HCT116 (cell line): ENCODE data around the gene KCNJ16. TPM values are rescaled to one million over a fixed set of nuclear protein-coding genes. Genes with fewer than 3 reads are reported as not detected.

Source experiments
- ATAC-seq: fragments of 200-7000 bp; cut with Tn5 transposase; 2 replicates; pipeline ENCODE4 v1.9.1; 2020; ENCODE audit warnings: mild to moderate bottlenecking, moderate library complexity
- BruUV-seq: library from RNA; stranded (reverse); fragments of 400-500 nt; replicated peaks from 2 replicates; lab custom pipeline; 2021; lab: Mats Ljungman, UMichigan
- CTCF ChIA-PET: fragments of 300-600 bp; sonication (Branson Sonifier 250); formaldehyde crosslinking; loops from one replicate; lab custom pipeline; 2021; ENCODE audit warnings: antibody characterized with exemption; lab: Charles Lee
- POLR2A ChIA-PET: fragments of 300-600, 350-600 bp; sonication (Branson Sonifier 250); formaldehyde crosslinking; loops from one replicate; lab custom pipeline; 2021; ENCODE audit warnings: antibody characterized with exemption; lab: Charles Lee
- RAD21 ChIA-PET, 2 experiments: fragments of 300-600 bp; sonication (Branson Sonifier 250); formaldehyde crosslinking; loops; one replicate each; lab custom pipeline; 2023; ENCODE audit warnings: low total read pairs in 2 of 2; ENCODE audit not compliant: uncharacterized antibody in 2 of 2, unreplicated experiment in 2 of 2, low non-redundant PET in 1 of 2; lab: Charles Lee
- DNase-seq: peaks from one replicate; pipeline ENCODE4 v3.0.0-alpha.2; 2010; ENCODE audit warnings: low read depth, low spot score
- H2AFZ ChIP-seq: fragments of 200-600 bp; shearing (Covaris generic), sonication (generic); 2 replicates; pipeline ENCODE4 v1.6.1; 2017; ENCODE audit warnings: low read depth, mixed run types, mixed read lengths, antibody characterized with exemption, low read length; ENCODE audit not compliant: poor library complexity, severe bottlenecking
- H3K27ac ChIP-seq: 2 replicates; pipeline ENCODE4 v1.5.1; 2012; ENCODE audit warnings: low read depth, low read length
- H3K27me3 ChIP-seq: fragments of 200-600 bp; sonication (generic); 2 replicates; pipeline ENCODE4 v1.6.1; 2016; ENCODE audit warnings: mixed run types, low read length, mixed read lengths; ENCODE audit not compliant: insufficient read depth
- H3K36me3 ChIP-seq, 2 experiments: fragments of 200-500 bp in 1 of 2; fragments of 200-600 bp in 1 of 2; sonication (Bioruptor generic) in 1 of 2; sonication (generic) in 1 of 2; 2 replicates each; pipeline versions ENCODE4 v1.5.1 to v1.6.1; 2014 to 2016; ENCODE audit warnings: low read length in 2 of 2, inconsistent platforms in 1 of 2, mixed read lengths in 1 of 2, mixed run types in 1 of 2; ENCODE audit not compliant: insufficient read depth in 2 of 2, control insufficient read depth in 1 of 2
- H3K4me1 ChIP-seq, 2 experiments: fragments of 200-600 bp in 1 of 2; sonication (generic) in 1 of 2; 2 replicates each; pipeline versions ENCODE4 v1.5.1 to v1.6.1; 2012 to 2017; ENCODE audit warnings: low read length in 2 of 2, inconsistent platforms in 1 of 2, mild to moderate bottlenecking in 1 of 2, mixed read lengths in 1 of 2, mixed run types in 1 of 2, moderate library complexity in 1 of 2; ENCODE audit not compliant: insufficient read depth in 2 of 2, control insufficient read depth in 1 of 2
- H3K4me2 ChIP-seq: fragments of 200-600 bp; sonication (generic); 2 replicates; pipeline ENCODE4 v1.6.1; 2017; ENCODE audit warnings: mixed run types, low read length, mixed read lengths
- H3K4me3 ChIP-seq, 2 experiments: fragments of 200-600 bp in 1 of 2; sonication (generic) in 1 of 2; replicated peaks in 1 of 2; 2 replicates each; pipeline ENCODE4 v1.5.1; 2011 to 2016; ENCODE audit warnings: low read length in 2 of 2, control low read depth in 1 of 2, low read depth in 1 of 2, mild to moderate bottlenecking in 1 of 2, mixed read lengths in 1 of 2, mixed run types in 1 of 2
- H3K79me2 ChIP-seq: fragments of 200-600 bp; sonication (generic); 2 replicates; pipeline ENCODE4 v1.6.1; 2017; ENCODE audit warnings: mild to moderate bottlenecking, mixed run types, low read length, moderate library complexity, mixed read lengths; ENCODE audit not compliant: insufficient read depth
- H3K9ac ChIP-seq: fragments of 200-600 bp; sonication (generic); 2 replicates; pipeline ENCODE4 v1.6.1; 2016; ENCODE audit warnings: low read length, mixed read lengths
- H3K9me2 ChIP-seq: fragments of 200-600 bp; sonication (generic), shearing (Covaris generic); 2 replicates; pipeline ENCODE4 v1.6.1; 2017; ENCODE audit warnings: mixed run types, mild to moderate bottlenecking, moderate library complexity; ENCODE audit not compliant: insufficient read depth
- H3K9me3 ChIP-seq, 2 experiments: fragments of 200-500 bp in 1 of 2; fragments of 200-600 bp in 1 of 2; sonication (Bioruptor generic) in 1 of 2; sonication (generic) in 1 of 2; 2 replicates each; pipeline ENCODE4 v1.6.1; 2014 to 2017; ENCODE audit warnings: low read length in 2 of 2, mixed read lengths in 2 of 2, inconsistent platforms in 1 of 2, low read depth in 1 of 2, mild to moderate bottlenecking in 1 of 2, mixed run types in 1 of 2, moderate library complexity in 1 of 2; ENCODE audit not compliant: control insufficient read depth in 1 of 2, insufficient read depth in 1 of 2
- H4K20me1 ChIP-seq: fragments of 200-600 bp; sonication (generic), shearing (Covaris generic); 2 replicates; pipeline ENCODE4 v1.6.1; 2017; ENCODE audit warnings: mixed run types, mild to moderate bottlenecking, moderate library complexity; ENCODE audit not compliant: insufficient read depth
- CBX3 ChIP-seq: IDR thresholded peaks from 2 replicates; pipeline ENCODE4 v1.6.1; 2012; ENCODE audit warnings: low read depth
- CEBPB ChIP-seq: IDR thresholded peaks from 2 replicates; pipeline ENCODE4 v1.6.1; 2012; ENCODE audit warnings: low read depth
- ELF1 ChIP-seq: IDR thresholded peaks from 2 replicates; pipeline ENCODE4 v1.6.1; 2012; ENCODE audit warnings: low read depth, borderline replicate concordance
- FOSL1 ChIP-seq: IDR thresholded peaks from 2 replicates; pipeline ENCODE4 v1.6.1; 2012; ENCODE audit warnings: low read depth
- POLR2A ChIP-seq: IDR thresholded peaks from 2 replicates; pipeline ENCODE4 v1.7.0; 2011; ENCODE audit warnings: borderline replicate concordance; ENCODE audit not compliant: insufficient read depth, insufficient read length; ENCODE audit errors: extremely low read depth
- POLR2AphosphoS5 ChIP-seq: IDR thresholded peaks from 2 replicates; pipeline ENCODE4 v1.6.1; 2011; ENCODE audit warnings: mild to moderate bottlenecking, low read depth, low read length, moderate library complexity
- RAD21 ChIP-seq: IDR thresholded peaks from 2 replicates; pipeline ENCODE4 v1.6.1; 2012; ENCODE audit warnings: low read depth, mild to moderate bottlenecking
- REST ChIP-seq: IDR thresholded peaks from 2 replicates; pipeline ENCODE4 v1.6.1; 2012; ENCODE audit warnings: low read depth
- TCF7L2 ChIP-seq: IDR thresholded peaks from 2 replicates; pipeline ENCODE4 v1.7.0; 2011; ENCODE audit warnings: borderline replicate concordance, inconsistent platforms; ENCODE audit not compliant: insufficient read depth, insufficient read length; ENCODE audit errors: extremely low read depth
- YY1 ChIP-seq: IDR thresholded peaks from 2 replicates; pipeline ENCODE4 v1.6.1; 2011; ENCODE audit warnings: low read length, low read depth, moderate library complexity, mild to moderate bottlenecking; ENCODE audit not compliant: insufficient replicate concordance; ENCODE audit errors: extremely low read depth
- ZFX ChIP-seq: fragments of 450-650 bp; IDR thresholded peaks from 2 replicates; pipeline ENCODE4 v1.6.1; 2017
- ZNF274 ChIP-seq: fragments of 200-500 bp; sonication (Bioruptor generic); IDR thresholded peaks from 2 replicates; pipeline ENCODE4 v1.6.1; 2014; ENCODE audit warnings: mild to moderate bottlenecking, low read depth, low read length, inconsistent platforms
- intact Hi-C: fragments of 100-400 bp; cut with micrococcal nuclease; formaldehyde crosslinking; loops from 2 replicates; pipeline ENCODE4 v1.10.0; 2022
- total RNA-seq: library from RNA; stranded (reverse); gene quantifications from one replicate; pipeline ENCODE4 v1.2.1, GENCODE V29; 2021; ENCODE audit not compliant: unreplicated experiment
- TF ChIP-seq, protein P1 (sequence below): IDR thresholded peaks from 2 replicates; pipeline ENCODE4 v1.6.1; 2012

Gene KCNJ16
- total RNA-seq, 1 experiment from 2014 or later, result not detected

DNA sequence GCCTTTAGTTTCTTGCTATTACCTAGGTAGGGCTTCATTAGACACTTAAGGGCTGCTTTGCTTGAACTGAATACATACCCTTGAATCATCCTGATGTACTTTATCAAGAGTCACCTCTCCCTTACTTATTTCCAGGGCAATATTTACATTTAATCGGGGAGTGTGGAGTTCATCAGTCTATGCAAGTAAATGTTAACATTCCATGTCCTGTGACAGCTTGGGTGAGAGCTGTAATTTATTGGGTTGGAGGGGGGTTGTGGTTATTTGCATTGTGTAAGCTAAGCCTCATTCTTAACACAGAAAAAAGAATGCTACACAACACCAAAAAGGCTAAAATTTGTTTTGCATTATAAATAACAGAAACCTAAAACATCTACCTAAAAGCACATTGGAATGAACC, 16.7 kb downstream of the KCNJ16 start:
- intact Hi-C loops, result no loop called here
- Histone ChIP-seq H3K27ac (no peak overlapping the region), H3K9me3 (peaks cover 0 to 22% of the 10 kb centered on the region in 2 experiments; a peak in 2 of 4 replicates), H2AFZ (no peak overlapping the region), H3K79me2 (no peaks in the 10 kb centered on the region), H3K4me2 (no peak overlapping the region), H3K4me1 (no peaks in the 10 kb centered on the region), H3K27me3 (no peaks in the 10 kb centered on the region), H3K4me3 (no peak overlapping the region), H3K9ac (no peak overlapping the region), H4K20me1 (no peaks in the 10 kb centered on the region), H3K36me3 (no peaks in the 10 kb centered on the region), H3K9me2 (no peaks in the 10 kb centered on the region)
- ATAC-seq (no peak), DNase-seq (no peak)
- no TSS peak for BruUV-seq
- TF ChIP-seq, protein P1, sequence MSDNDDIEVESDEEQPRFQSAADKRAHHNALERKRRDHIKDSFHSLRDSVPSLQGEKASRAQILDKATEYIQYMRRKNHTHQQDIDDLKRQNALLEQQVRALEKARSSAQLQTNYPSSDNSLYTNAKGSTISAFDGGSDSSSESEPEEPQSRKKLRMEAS, result no peak
- TF ChIP-seq TCF7L2 (no peak), CBX3 (no peak), ELF1 (no peak), ZNF274 (no peak), FOSL1 (no peak), YY1 (no peak), POLR2A (no peak), ZFX (no peak), POLR2AphosphoS5 (no peak)
- POLR2A ChIA-PET, result no interaction called here
- CTCF ChIA-PET, result no interaction called here
- RAD21 ChIA-PET, result no interaction called here

DNA sequence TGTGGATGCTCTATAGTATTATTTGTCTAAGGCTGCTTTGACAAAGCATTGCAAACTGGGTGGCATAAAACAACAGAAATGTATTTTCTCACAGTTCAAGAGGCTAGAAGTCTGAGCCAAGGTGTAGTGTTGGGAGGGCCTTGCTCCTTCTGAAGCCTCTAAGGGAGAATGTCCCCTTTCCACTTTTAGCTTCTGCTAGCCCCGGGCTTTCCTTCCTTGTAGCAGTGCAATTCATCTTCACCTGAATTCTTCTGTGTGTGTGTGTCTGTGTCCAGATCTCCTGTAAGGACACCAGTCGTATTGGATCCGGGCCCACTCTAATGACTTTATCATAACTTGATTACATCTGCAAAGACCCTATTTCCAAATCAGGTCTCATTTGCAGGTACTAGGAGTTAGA, 18.1 kb downstream of the KCNJ16 start:
- no peak overlapping the region for H3K4me2 ChIP-seq
- H4K20me1 ChIP-seq, result no peaks in the 10 kb centered on the region
- no peaks in the 10 kb centered on the region for H3K4me1 ChIP-seq
- ATAC-seq (no peak), DNase-seq (no peak)
- TF ChIP-seq CEBPB (no peak), REST (no peak), RAD21 (no peak)
- BruUV-seq, result no TSS peak
- POLR2A ChIA-PET, result no interaction called here
- RAD21 ChIA-PET, result no interaction called here
- H2AFZ ChIP-seq, result no peak overlapping the region
- H3K27ac ChIP-seq, result no peak overlapping the region
- intact Hi-C loops, result no loop called here
- no peaks in the 10 kb centered on the region for H3K79me2 ChIP-seq
- H3K9me3 ChIP-seq, result peaks cover 0 to 28% of the 10 kb centered on the region in 2 experiments; a peak in 2 of 4 replicates
- no peaks in the 10 kb centered on the region for H3K9me2 ChIP-seq
- no peaks in the 10 kb centered on the region for H3K27me3 ChIP-seq
- no peaks in the 10 kb centered on the region for H3K36me3 ChIP-seq
- H3K4me3 ChIP-seq, result no peak overlapping the region
- CTCF ChIA-PET, result no interaction called here
- no peak overlapping the region for H3K9ac ChIP-seq
